ENCODE results near the gene SLC28A1.

The SLC28A1 gene

DNA sequence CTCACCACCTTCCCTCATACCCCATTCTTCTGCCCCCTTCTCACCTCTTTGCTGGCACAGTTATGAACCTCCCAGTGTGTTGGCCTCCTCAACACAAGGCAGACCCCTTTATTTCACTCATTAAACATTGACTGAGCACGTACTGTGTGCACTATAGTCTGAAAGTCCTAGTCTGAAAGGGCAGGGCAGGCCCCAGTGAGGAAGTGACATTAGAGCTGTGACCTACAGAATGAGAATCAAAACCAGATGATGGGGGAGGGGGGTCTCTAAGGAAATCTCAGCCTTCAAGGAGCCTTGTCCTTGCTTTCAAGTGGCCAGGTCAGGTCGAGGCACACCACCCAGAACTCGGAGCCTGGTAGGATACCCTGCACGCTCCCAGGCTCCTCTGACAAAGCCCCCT is 3.5 kb downstream of the SLC28A1 start:
- DNase-seq, result no peak

DNA sequence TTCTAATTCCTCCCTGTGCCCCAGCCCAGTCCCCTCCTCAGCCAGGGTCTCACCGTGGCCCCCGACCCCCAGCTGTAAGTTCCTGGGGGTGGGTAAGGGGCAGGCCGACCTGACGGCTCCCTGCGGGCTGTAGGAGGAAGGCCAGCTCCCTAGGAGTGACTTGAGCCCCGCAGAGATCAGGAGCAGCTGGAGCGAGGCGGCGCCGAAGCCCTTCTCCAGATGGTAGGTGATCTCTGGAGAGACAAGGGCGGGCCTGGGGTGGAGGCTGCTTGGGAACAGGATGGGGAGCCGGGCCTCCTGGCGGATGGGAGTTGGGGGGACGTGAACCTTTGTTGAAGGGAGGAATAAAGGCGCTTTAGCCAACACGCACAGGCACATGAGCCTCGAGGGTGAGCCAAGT is 4.2 kb downstream of the SLC28A1 start:
- no peak for DNase-seq

DNA sequence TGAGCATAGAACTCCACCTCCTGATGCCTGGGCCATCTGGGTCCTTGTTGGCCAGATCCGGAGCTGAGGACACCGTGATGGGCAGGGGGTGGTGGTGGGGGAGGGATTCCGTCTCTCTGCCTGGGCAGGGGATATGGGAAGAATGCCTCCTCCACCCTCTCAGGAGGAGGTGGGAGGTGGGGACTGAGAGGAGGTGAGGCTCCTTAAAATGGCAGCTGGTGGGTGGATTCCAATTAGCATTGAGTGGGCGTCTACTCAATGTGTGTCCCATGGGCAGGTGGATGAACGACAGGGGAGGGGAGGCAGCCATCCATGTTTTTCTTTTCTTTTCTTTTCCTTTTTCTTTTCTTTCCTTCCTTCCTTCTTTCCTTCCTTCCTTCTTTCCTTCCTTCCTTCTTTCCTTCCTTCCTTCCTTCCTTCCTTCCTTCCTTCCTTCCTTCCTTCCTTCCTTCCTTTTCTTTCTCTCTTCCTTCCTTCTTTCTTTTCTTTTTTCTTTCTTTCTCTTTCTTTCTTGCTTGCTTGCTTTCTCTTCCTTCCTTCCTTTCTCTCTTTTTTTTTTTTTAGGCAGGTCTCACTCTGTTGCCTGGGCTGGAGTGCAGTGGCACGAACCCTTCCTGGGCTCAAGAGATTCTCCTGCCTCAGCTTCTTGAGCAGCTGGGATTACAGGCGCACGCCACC is 5.0 kb downstream of the SLC28A1 start:
- no peak for DNase-seq

DNA sequence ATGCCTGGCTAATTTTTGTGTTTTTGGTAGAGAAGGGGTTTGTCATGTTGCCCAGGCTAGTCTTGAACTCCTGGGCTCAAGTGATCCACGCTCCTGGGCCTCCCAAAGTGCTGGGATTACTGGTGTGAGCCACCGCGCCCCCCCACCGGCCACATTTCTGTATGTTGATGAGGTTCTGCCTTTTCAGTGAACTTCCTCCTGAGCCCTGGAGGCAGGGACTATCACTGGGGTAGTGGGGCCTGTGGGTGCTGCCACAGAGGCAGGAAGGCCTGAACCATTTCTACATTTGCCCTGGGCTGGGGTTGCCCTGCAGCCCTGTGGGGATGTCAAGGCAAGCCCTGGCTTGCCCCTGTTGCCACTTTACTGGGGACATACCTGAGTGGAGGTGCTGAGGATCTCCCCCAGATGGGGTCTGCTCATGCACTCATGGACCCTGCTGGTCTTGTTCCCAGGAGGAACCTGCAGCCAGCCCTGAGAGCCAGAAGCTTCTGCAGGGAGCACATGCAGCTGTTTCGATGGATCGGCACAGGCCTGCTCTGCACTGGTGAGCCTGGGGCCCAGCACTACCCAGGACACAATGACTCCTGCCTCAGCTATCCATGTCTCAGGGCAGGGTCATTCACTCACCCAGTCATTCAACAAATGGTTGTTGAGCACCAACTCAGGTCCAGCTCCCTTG is 5.7 kb downstream of the SLC28A1 start:
- no peak for DNase-seq

GRCh38 chr15:84890670-84891162 is 6.3 kb downstream of the SLC28A1 start:
- no peak for DNase-seq

- DNase-seq, result no peak
Observed at GRCh38 chr15:84891339-84891738, 6.9 kb downstream of the SLC28A1 start.

DNA sequence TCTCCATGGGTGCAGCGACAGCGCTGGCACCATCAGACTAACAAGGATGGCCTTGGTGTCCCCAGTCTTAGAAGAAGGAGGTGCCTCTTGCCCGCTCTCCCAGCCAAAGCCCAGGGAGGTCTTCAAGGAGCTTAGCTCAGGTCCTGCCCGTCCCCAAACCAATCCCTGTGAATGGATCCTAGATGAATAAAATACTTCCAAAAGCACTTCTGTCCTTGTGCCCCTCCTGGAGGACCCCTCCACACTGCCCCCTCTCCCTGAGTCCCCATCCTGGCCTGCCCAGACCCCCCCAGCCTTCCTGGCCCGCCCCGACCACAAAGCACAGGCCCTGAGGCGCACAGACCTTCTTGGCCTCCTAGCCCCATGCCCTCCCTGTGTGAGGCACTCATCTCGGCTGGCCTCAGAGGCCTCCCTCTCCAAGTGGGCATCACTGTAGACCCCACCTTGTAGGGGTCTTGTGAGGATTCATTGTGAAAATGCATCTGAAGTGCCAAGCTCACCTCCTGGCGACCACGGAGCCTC is 8.4 kb downstream of the SLC28A1 start:
- no peak for DNase-seq

DNA sequence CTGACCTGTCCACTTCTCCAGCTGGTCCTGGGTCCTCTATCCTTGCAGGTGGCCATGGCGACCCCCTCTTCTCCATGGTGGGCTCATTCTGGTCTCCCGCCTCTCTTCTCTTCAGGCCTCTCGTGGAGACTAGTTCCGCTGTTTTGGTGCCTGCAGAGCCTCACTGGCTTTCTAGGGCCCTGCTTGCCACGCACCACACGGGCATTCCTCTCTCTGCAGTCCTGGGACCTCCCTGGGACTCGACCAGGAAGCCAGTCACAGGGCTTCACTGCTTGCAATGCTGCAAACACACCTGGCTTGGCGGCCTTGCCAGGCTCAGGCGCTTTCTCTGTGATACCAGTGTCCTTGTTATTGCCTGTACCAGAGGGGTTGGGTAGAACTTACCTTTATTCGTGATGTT is 9.1 kb downstream of the SLC28A1 start:
- no peak for DNase-seq

GRCh38 chr15:84894736-84895425 is 10.4 kb downstream of the SLC28A1 start:
- no peak for DNase-seq

DNA sequence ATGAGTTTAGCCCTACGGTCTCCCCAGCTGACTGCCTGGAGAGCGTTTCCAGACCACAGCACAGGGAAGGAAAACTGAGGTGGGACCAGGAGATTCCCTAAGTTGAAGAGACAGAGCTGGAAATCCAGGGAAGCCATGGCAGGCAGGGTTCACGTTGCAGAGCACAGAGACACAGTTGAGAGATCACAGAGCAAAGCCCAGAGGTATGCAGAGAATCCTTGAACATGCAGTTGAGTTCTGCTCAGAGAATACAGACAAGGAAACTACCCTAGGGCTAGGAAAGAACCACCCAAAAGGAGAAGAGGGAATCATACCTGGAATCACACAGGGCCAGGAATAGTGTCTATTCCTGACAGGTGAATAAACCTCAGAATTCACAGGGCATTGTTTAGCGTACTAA is 14.3 kb downstream of the SLC28A1 start:
- DNase-seq, result no peak

GRCh38 chr15:84899750-84900149 is 15.3 kb downstream of the SLC28A1 start:
- no peak for DNase-seq

DNA sequence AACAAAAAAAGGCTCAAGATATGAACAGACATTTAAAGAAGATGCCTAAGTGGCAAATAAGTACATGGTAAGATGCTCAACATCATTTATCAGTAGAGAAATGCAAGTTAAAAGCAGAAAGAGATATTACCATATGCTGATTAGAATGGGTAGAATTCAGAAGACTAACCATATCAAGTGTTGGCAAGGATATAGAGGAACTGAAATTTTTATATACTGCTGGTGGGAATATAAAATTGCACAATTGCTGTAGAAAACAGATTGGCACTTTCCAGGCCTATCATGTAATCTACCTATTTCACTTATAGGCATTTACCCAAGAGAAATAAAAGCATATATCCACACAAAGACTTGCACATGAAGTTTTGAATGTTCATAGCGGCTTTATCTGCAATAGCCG is 17.1 kb downstream of the SLC28A1 start:
- DNase-seq, result no peak

GRCh38 chr15:84903751-84904150 is 19.3 kb downstream of the SLC28A1 start:
- DNase-seq, result no peak

DNA sequence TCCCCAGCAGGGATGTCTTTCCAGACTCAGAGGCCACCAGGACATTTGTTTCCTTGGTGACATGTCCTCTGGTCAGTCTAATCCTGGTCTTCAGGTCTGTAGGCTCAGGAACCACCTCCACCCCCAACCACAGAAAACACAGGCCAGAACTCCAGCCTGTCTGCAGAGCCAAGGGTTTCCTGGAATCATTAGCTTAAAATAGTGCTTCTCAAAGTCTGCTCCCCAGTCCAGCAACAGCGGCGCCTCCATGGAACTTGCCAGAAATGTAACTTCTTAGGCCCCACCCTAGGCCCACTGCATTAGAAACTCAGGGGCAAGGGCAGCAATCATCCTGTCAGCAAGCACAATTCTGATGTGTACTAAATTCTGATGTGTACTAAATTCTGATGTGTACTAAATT is 20.0 kb downstream of the SLC28A1 start:
- no peak for DNase-seq

DNA sequence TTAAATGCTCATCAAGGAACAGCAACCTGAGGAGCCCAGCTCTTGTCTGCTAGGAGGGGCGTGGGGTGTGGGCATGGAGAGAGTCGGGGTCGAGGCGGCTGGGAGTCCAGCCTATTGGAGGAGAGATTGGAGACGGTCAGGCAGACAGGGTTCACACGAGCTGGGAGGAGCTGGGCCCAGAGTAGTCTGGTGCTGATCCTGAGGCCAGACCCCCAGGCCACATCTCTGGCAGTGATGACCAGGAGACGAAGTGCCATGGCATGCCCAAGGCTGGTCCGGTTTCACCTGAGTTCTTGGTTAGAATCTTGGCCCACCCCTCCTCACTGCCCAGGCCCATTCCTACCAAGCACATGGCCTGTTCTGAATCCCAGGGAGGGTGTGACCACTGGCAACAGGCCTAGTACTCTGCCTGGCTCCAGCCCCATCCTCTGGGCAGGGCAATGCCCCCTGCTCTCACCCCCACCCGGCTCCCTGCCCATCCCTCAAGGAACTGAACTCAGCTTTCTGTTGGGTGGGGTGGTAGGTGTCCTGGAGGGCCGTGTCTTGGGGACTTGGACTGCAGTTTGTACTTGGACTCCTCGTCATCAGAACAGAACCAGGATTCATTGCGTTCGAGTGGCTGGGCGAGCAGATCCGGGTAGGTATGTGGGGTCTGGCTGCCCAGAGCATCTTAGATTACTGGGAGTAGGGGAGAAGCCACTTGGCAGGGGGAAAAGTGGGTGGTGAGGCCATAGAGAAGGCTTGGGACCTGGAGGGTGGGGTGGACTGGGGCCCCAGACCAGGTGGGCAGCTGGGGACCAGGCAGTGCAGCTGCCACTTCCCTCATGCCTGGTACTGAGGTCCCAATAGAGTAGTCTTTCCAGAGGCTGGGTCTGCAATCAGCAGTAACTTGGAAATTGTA is 20.8 kb downstream of the SLC28A1 start:
- no peak for DNase-seq

GRCh38 chr15:84907731-84908130 is 23.3 kb downstream of the SLC28A1 start:
- DNase-seq, result no peak

- no peak for DNase-seq
Observed at GRCh38 chr15:84908564-84908963, 24.1 kb downstream of the SLC28A1 start.

- DNase-seq, result no peak
Observed at GRCh38 chr15:84909029-84909428, 24.6 kb downstream of the SLC28A1 start.

DNA sequence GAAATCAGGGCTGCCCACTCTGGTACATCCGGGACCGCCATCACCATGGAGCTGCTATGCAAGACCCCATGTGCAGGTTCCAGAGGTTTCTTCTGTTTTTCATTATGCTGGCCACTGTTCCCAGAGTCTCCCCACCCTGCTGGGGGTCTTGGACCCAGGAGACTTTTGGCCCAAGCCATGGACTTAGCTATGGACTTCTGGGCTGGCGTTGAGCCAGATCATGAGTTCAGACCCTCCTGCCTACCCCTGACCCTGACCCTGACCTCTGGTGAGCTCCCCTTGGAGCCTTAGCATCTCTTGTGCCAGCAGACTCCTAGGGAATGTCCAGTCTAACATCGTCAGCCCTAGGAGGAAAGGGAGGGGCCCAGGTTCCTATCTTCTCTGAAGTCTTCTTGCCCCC is 25.3 kb downstream of the SLC28A1 start:
- DNase-seq, result no peak

DNA sequence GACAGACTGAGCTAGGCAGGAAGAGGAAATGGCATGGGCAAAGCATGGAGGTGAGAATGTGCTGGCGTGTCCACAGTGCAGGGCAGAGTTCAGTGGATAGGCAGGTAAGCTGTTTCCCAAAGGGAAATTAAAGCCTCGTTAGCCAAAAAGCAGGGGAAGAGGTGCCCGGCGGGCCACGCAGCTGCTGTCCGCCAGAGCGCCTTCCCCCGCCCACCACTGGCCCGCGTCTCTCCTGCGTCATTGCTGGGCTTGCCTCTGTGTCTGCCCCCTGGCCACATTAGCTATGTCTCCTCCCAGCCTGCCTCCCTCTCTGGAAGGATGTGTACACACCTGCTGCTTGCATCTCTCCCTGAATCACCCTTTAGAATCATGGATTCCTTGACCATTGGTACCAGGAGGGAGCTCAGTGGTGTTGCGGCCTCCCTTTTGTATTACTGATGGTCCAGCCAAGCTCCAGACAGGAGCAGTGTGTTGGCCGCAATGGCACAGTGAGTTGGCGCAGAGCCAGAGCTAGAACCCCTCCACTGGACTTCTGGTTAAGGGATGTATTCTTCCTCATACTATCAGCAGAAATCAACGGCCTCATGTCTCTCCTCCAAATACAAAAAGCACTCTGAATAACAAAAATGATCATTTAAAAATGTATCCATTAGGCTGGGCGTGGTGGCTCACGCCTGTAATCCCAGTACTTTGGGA is 26.6 kb downstream of the SLC28A1 start:
- no peak for DNase-seq

GRCh38 chr15:84911879-84912660 is 27.6 kb downstream of the SLC28A1 start:
- no peak for DNase-seq
